ENCODE data around the gene CNOT6L. TPM values are rescaled to one million over a fixed set of nuclear protein-coding genes. Genes with fewer than 3 reads are reported as not detected.

Gene CNOT6L
- polyA plus RNA-seq, 1 donor (not counting 4 experiments of a cell fraction or from before 2014, with no cell fraction given): 12.0 TPM

DNA sequence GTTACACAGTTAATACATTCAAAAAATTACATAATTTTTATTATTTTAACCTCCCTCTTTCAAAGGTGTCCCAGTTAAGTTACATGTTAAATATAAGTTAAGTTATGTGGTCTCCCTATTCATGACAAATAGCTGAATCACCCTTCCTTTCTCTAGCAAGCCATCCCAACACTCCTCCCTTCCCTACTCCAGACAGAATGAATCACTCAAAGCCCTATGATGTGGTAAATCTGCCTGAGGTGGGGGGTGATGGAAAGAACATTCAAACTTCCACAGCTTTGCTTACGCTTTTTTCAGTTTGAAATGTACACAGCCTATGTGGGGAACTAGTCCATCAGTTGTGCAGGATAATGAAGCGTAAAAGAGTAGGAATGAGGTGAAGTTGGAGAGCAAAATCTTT lies 123.4 kb downstream of the CNOT6L start:
- peak overlapping the region; percentile 60 for H3K4me2 ChIP-seq (ENCODE audit: control insufficient read depth, extremely low read depth, insufficient read depth, low read depth, low read length)
- H3K4me3 ChIP-seq (ENCODE audit: control insufficient read depth in 2 of 3, extremely low read depth in 1 of 3, insufficient read depth in 2 of 3, low read depth in 1 of 3, low read length in 3 of 3): peak overlapping the region in 1 of 3 experiments; percentile 21
- FAIRE-seq (peak; percentile 91), DNase-seq (ENCODE audit: low read depth, low spot score) (peak; percentile 62)
- no peaks in the 10 kb centered on the region for H3K9me3 ChIP-seq (ENCODE audit: control insufficient read depth, low read depth, low read length)
- TF ChIP-seq, protein P1, sequence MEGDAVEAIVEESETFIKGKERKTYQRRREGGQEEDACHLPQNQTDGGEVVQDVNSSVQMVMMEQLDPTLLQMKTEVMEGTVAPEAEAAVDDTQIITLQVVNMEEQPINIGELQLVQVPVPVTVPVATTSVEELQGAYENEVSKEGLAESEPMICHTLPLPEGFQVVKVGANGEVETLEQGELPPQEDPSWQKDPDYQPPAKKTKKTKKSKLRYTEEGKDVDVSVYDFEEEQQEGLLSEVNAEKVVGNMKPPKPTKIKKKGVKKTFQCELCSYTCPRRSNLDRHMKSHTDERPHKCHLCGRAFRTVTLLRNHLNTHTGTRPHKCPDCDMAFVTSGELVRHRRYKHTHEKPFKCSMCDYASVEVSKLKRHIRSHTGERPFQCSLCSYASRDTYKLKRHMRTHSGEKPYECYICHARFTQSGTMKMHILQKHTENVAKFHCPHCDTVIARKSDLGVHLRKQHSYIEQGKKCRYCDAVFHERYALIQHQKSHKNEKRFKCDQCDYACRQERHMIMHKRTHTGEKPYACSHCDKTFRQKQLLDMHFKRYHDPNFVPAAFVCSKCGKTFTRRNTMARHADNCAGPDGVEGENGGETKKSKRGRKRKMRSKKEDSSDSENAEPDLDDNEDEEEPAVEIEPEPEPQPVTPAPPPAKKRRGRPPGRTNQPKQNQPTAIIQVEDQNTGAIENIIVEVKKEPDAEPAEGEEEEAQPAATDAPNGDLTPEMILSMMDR (optimal IDR thresholded peaks at IDR 0.05 in 1 of 3, IDR thresholded peaks at IDR 0.05 in 1 of 3, conservative IDR thresholded peaks at IDR 0.05 in 1 of 3; ENCODE audit: extremely low read depth in 1 of 3, insufficient read depth in 2 of 3, low read length in 3 of 3): no peak
- no peak for TF ChIP-seq EZH2 (IDR thresholded peaks at IDR 0.05; ENCODE audit: low read length)
- no peak overlapping the region for H2AFZ ChIP-seq (ENCODE audit: control insufficient read depth, low read length)
- H3K9me1 ChIP-seq (ENCODE audit: control insufficient read depth, extremely low read depth, insufficient read depth, low read length): no peaks in the 10 kb centered on the region
- H3K9ac ChIP-seq (ENCODE audit: control insufficient read depth, extremely low read depth, insufficient read depth, low read length): no peak overlapping the region
- H3K27ac ChIP-seq (ENCODE audit: control insufficient read depth, insufficient read depth, low read length): no peak overlapping the region
- H3K27me3 ChIP-seq (ENCODE audit: control insufficient read depth, extremely low read depth, insufficient read depth, low read length): no peaks in the 10 kb centered on the region
- no peaks in the 10 kb centered on the region for H3K36me3 ChIP-seq (ENCODE audit: control insufficient read depth in 2 of 2, extremely low read depth in 1 of 2, insufficient read depth in 2 of 2, low read length in 2 of 2)
- H3K4me1 ChIP-seq (ENCODE audit: control insufficient read depth, extremely low read depth, insufficient read depth, low read length): peaks cover 28% of the 10 kb centered on the region
- H3K79me2 ChIP-seq (ENCODE audit: control insufficient read depth, insufficient read depth, low read length): no peaks in the 10 kb centered on the region
- dilution Hi-C loops (cut with MboI; ENCODE audit: extremely low pct_ligation_motif_present, low sequenced_read_pairs): no loop called here
- no peaks in the 10 kb centered on the region for H4K20me1 ChIP-seq (ENCODE audit: control insufficient read depth, extremely low read depth, insufficient read depth, low read length)

DNA sequence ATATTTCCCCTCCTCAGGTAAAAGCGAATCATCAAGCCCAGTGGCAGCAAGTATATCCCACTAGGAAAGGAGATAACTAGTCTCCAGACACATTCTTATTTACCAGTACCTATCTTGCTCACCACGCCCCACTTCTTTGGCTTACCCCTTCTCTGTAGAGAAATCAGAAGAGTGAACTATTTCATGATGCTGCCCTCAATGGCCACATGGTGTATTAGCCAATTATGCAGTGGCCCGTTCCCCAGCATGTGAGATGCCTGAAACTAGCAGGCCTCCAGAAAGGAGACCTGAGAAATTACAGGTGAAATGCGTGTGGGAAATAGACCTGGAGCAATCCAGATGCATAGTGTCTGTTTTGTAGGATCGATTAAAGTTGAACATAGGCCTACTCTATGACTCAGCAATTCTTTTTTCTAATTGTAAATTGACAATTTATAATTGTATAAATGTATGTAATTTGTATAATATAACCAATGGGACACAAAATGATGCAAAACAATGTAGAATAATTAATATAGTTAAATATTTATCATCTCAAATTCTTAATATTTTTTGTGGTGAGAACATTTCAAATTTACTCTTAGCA lies 126.2 kb downstream of the CNOT6L start:
- TF ChIP-seq EZH2 (IDR thresholded peaks at IDR 0.05; ENCODE audit: low read length): no peak
- TF ChIP-seq, protein P1 (optimal IDR thresholded peaks at IDR 0.05 in 1 of 3, IDR thresholded peaks at IDR 0.05 in 1 of 3, conservative IDR thresholded peaks at IDR 0.05 in 1 of 3; ENCODE audit: extremely low read depth in 1 of 3, insufficient read depth in 2 of 3, low read length in 3 of 3): no peak
- no peak overlapping the region for H2AFZ ChIP-seq (ENCODE audit: control insufficient read depth, low read length)
- no peak overlapping the region for H3K9ac ChIP-seq (ENCODE audit: control insufficient read depth, extremely low read depth, insufficient read depth, low read length)
- no peak overlapping the region for H3K4me3 ChIP-seq (ENCODE audit: control insufficient read depth in 2 of 3, extremely low read depth in 1 of 3, insufficient read depth in 2 of 3, low read depth in 1 of 3, low read length in 3 of 3)
- H3K27me3 ChIP-seq (ENCODE audit: control insufficient read depth, extremely low read depth, insufficient read depth, low read length): no peaks in the 10 kb centered on the region
- FAIRE-seq: no peak
- no peaks in the 10 kb centered on the region for H3K36me3 ChIP-seq (ENCODE audit: control insufficient read depth in 2 of 2, extremely low read depth in 1 of 2, insufficient read depth in 2 of 2, low read length in 2 of 2)
- H3K4me2 ChIP-seq (ENCODE audit: control insufficient read depth, extremely low read depth, insufficient read depth, low read depth, low read length): no peak overlapping the region
- no peaks in the 10 kb centered on the region for H4K20me1 ChIP-seq (ENCODE audit: control insufficient read depth, extremely low read depth, insufficient read depth, low read length)
- no peak for DNase-seq (ENCODE audit: low read depth, low spot score)
- no peaks in the 10 kb centered on the region for H3K9me3 ChIP-seq (ENCODE audit: control insufficient read depth, low read depth, low read length)
- H3K4me1 ChIP-seq (ENCODE audit: control insufficient read depth, extremely low read depth, insufficient read depth, low read length): peaks cover 12% of the 10 kb centered on the region
- dilution Hi-C loops (cut with MboI; ENCODE audit: extremely low pct_ligation_motif_present, low sequenced_read_pairs): no loop called here
- no peaks in the 10 kb centered on the region for H3K9me1 ChIP-seq (ENCODE audit: control insufficient read depth, extremely low read depth, insufficient read depth, low read length)
- no peaks in the 10 kb centered on the region for H3K79me2 ChIP-seq (ENCODE audit: control insufficient read depth, insufficient read depth, low read length)
- H3K27ac ChIP-seq (ENCODE audit: control insufficient read depth, insufficient read depth, low read length): no peak overlapping the region

Data from keratinocyte (primary cell).